H1 (cell line): ENCODE results near the gene MOCS1. TPM values are rescaled to one million over a fixed set of nuclear protein-coding genes. Genes with fewer than 3 reads are reported as not detected.

Source experiments
- CTCF ChIA-PET: fragments of 300-600 bp; sonication (Branson Sonifier 250); formaldehyde crosslinking; loops from one replicate; lab custom pipeline; 2021; ENCODE audit not compliant: partially characterized antibody; lab: Charles Lee
- POLR2A ChIA-PET: fragments of 300-600 bp; sonication (Branson Sonifier 250); formaldehyde crosslinking; loops from one replicate; lab custom pipeline; 2021; ENCODE audit warnings: inconsistent platforms; ENCODE audit not compliant: partially characterized antibody; lab: Charles Lee
- DNase-seq, 2 experiments: peaks; one replicate each; pipeline versions ENCODE4 v3.0.0 to v3.0.0-alpha.2; 2010 to 2022; ENCODE audit warnings: low spot score in 2 of 2, low read depth in 1 of 2, mixed read lengths in 1 of 2
- FAIRE-seq: peaks from 2 replicates; lab custom pipeline; 2011; peaks lifted over from hg19 to GRCh38; lab: Jason Lieb, UNC
- H2AFZ ChIP-seq: 2 replicates; pipeline ENCODE4 v1.8.1; 2012; ENCODE audit warnings: low read length, inconsistent platforms
- H2AK5ac ChIP-seq: 2 replicates; pipeline ENCODE4 v1.6.1; 2013; ENCODE audit warnings: low read depth, low read length
- H2BK120ac ChIP-seq: replicated peaks from 2 replicates; pipeline ENCODE3; 2013; ENCODE audit warnings: low read depth, low read length, inconsistent platforms
- H2BK12ac ChIP-seq: 2 replicates; pipeline ENCODE4 v1.6.1; 2013; ENCODE audit warnings: low read depth, low read length
- H2BK15ac ChIP-seq: 2 replicates; pipeline ENCODE4 v1.6.1; 2013; ENCODE audit warnings: low read length
- H2BK20ac ChIP-seq: 2 replicates; pipeline ENCODE4 v1.6.1; 2013; ENCODE audit warnings: low read length
- H2BK5ac ChIP-seq: 2 replicates; pipeline ENCODE4 v1.6.1; 2013; ENCODE audit warnings: low read depth, low read length
- H3K14ac ChIP-seq: 2 replicates; pipeline ENCODE4 v1.6.1; 2013; ENCODE audit warnings: inconsistent platforms; ENCODE audit not compliant: insufficient read length
- H3K18ac ChIP-seq: 2 replicates; pipeline ENCODE4 v1.6.1; 2013; ENCODE audit warnings: low read length; ENCODE audit errors: extremely low read depth
- H3K23ac ChIP-seq: 2 replicates; pipeline ENCODE4 v1.6.1; 2013; ENCODE audit warnings: inconsistent platforms; ENCODE audit not compliant: insufficient read length
- H3K23me2 ChIP-seq: 2 replicates; pipeline ENCODE4 v1.6.1; 2013; ENCODE audit warnings: low read depth, low read length
- H3K27ac ChIP-seq: 2 replicates; pipeline ENCODE4 v1.6.1; 2011; ENCODE audit warnings: low read depth, low read length, inconsistent platforms
- H3K27me3 ChIP-seq, 4 experiments: replicated peaks in 1 of 4; 1 replicate in 1 of 4; 2 replicates in 3 of 4; pipeline versions ENCODE4 v1.6.1 to v1.8.1; 2011 to 2013; ENCODE audit warnings: low read length in 3 of 4, mild to moderate bottlenecking in 3 of 4, inconsistent platforms in 2 of 4, mixed read lengths in 2 of 4, moderate library complexity in 1 of 4; ENCODE audit not compliant: control insufficient read depth in 3 of 4, insufficient read depth in 3 of 4; ENCODE audit errors: extremely low read depth in 1 of 4
- H3K36me3 ChIP-seq, 4 experiments: 2 replicates each; pipeline versions ENCODE4 v1.6.1 to v1.8.1; 2011 to 2013; ENCODE audit warnings: mild to moderate bottlenecking in 4 of 4, low read length in 3 of 4, moderate library complexity in 2 of 4, control low read depth in 1 of 4, inconsistent platforms in 1 of 4; ENCODE audit not compliant: insufficient read depth in 4 of 4, control insufficient read depth in 2 of 4
- H3K4ac ChIP-seq: replicated peaks from 2 replicates; pipeline ENCODE3; 2013; ENCODE audit warnings: low read length, low read depth, mixed read lengths, inconsistent platforms; ENCODE audit not compliant: insufficient read length
- H3K4me1 ChIP-seq, 4 experiments: replicated peaks in 1 of 4; 1 replicate in 1 of 4; 2 replicates in 3 of 4; pipeline versions ENCODE4 v1.6.1 to v1.8.1; 2011 to 2013; ENCODE audit warnings: low read length in 3 of 4, inconsistent platforms in 2 of 4, mixed read lengths in 1 of 4; ENCODE audit not compliant: insufficient read depth in 4 of 4, control insufficient read depth in 3 of 4
- H3K4me2 ChIP-seq, 2 experiments: 2 replicates each; pipeline versions ENCODE4 v1.6.1 to v1.8.1; 2011 to 2013; ENCODE audit warnings: low read depth in 2 of 2, low read length in 2 of 2, control low read depth in 1 of 2, inconsistent platforms in 1 of 2, mild to moderate bottlenecking in 1 of 2; ENCODE audit not compliant: insufficient read depth in 1 of 2
- H3K4me3 ChIP-seq, 4 experiments: fragments of 200-600, 300-600 bp in 1 of 4; sonication (generic), shearing (Covaris generic), sonication (Bioruptor Twin) in 1 of 4; 2 replicates each; pipeline versions ENCODE4 v1.5.1 to v1.8.1; 2011 to 2016; ENCODE audit warnings: low read length in 4 of 4, low read depth in 3 of 4, control low read depth in 2 of 4, inconsistent platforms in 2 of 4, mild to moderate bottlenecking in 2 of 4, mixed read lengths in 1 of 4, moderate library complexity in 1 of 4; ENCODE audit not compliant: insufficient read depth in 2 of 4; ENCODE audit errors: extremely low read depth in 1 of 4
- H3K56ac ChIP-seq: replicated peaks from 2 replicates; pipeline ENCODE3; 2013; ENCODE audit warnings: low read depth, mild to moderate bottlenecking, mixed read lengths, low read length, inconsistent platforms; ENCODE audit not compliant: insufficient read length
- H3K79me1 ChIP-seq: 2 replicates; pipeline ENCODE4 v1.6.1; 2013; ENCODE audit warnings: low read depth, low read length, control low read depth
- H3K79me2 ChIP-seq, 2 experiments: 2 replicates each; pipeline versions ENCODE4 v1.6.1 to v1.8.1; 2012 to 2013; ENCODE audit warnings: low read length in 2 of 2, mild to moderate bottlenecking in 2 of 2, inconsistent platforms in 1 of 2; ENCODE audit not compliant: insufficient read depth in 2 of 2, control insufficient read depth in 1 of 2
- H3K9ac ChIP-seq, 4 experiments: replicated peaks in 1 of 4; 1 replicate in 1 of 4; 2 replicates in 3 of 4; pipeline versions ENCODE4 v1.6.1 to v1.8.1; 2011 to 2013; ENCODE audit warnings: low read depth in 3 of 4, low read length in 3 of 4, control low read depth in 2 of 4, mild to moderate bottlenecking in 2 of 4, moderate library complexity in 2 of 4, inconsistent platforms in 1 of 4; ENCODE audit errors: extremely low read depth in 1 of 4
- H3K9me3 ChIP-seq, 2 experiments: 2 replicates each; pipeline versions ENCODE4 v1.6.1 to v1.8.1; 2012 to 2013; ENCODE audit warnings: mild to moderate bottlenecking in 2 of 2, moderate library complexity in 2 of 2, control low read depth in 1 of 2, inconsistent platforms in 1 of 2, low read depth in 1 of 2, low read length in 1 of 2, mixed read lengths in 1 of 2; ENCODE audit not compliant: insufficient read depth in 2 of 2
- H4K20me1 ChIP-seq, 2 experiments: replicated peaks in 1 of 2; 2 replicates each; pipeline versions ENCODE3 to v1.8.1; 2011 to 2013; ENCODE audit warnings: inconsistent platforms in 2 of 2, low read length in 2 of 2, mild to moderate bottlenecking in 1 of 2; ENCODE audit not compliant: insufficient read depth in 2 of 2, control insufficient read depth in 1 of 2
- H4K5ac ChIP-seq: 2 replicates; pipeline ENCODE4 v1.6.1; 2013; ENCODE audit warnings: low read length, low read depth, mixed read lengths, inconsistent platforms; ENCODE audit not compliant: insufficient read length
- H4K8ac ChIP-seq: 2 replicates; pipeline ENCODE4 v1.8.0; 2013; ENCODE audit warnings: mild to moderate bottlenecking, moderate library complexity, low read length, inconsistent platforms; ENCODE audit not compliant: insufficient read depth; ENCODE audit errors: extremely low read depth
- H4K91ac ChIP-seq: replicated peaks from 2 replicates; pipeline ENCODE3; 2013; ENCODE audit warnings: low read length, mixed read lengths, inconsistent platforms; ENCODE audit not compliant: insufficient read length
- JUND ChIP-seq: IDR thresholded peaks from 2 replicates; pipeline ENCODE4 v1.6.1; 2011; ENCODE audit warnings: mild to moderate bottlenecking, improper control_type of control experiment, low read length
- RFX5 ChIP-seq: IDR thresholded peaks from 2 replicates; pipeline ENCODE4 v1.6.1; 2011; ENCODE audit warnings: low read depth, low read length, improper control_type of control experiment, borderline replicate concordance
- WGBS, 2 experiments: shearing (Covaris generic) in 1 of 2; methylation state at CpG; one replicate each; pipeline versions ENCODE4 v1.1.6 to v1.1.7; 2013 to 2015; ENCODE audit warnings: low lambda C conversion rate in 2 of 2, mixed read lengths in 2 of 2, inconsistent platforms in 1 of 2, low coverage in 1 of 2, missing lambda C conversion rate in 1 of 2; ENCODE audit not compliant: insufficient replicate concordance in 2 of 2, insufficient coverage in 1 of 2, insufficient read length in 1 of 2; ENCODE audit errors: extremely low coverage in 1 of 2, missing lambda C conversion rate in 1 of 2; 5-methylcytosine and 5-hydroxymethylcytosine counted together
- polyA plus RNA-seq, 7 experiments: library from polyadenylated mRNA; depleted of rRNA in 3 of 7; stranded (reverse) in 5 of 7; unstranded in 2 of 7; fragments of >200 nt in 5 of 7; fragments of 200-250 nt in 2 of 7; gene quantifications; 1 replicate in 5 of 7; 2 replicates in 1 of 7; 4 replicates in 1 of 7; pipeline versions ENCODE4 v1.2.1 to v1.2.3, GENCODE V29; 2011 to 2013; ENCODE audit warnings: missing spikeins in 2 of 7, mixed read lengths in 2 of 7
- total RNA-seq: library from RNA; stranded (reverse); fragmentation: NEBNext Ultra II Directional; extraction: Animal tissue kit (Norgen Biotek cat#: 25700); gene quantifications from 2 replicates; pipeline ENCODE4 v1.2.1, GENCODE V29; 2021

MOCS1 gene
- total and polyA plus RNA-seq, 2 of the 8 experiments (the other 6 are each of a cell fraction or from before 2014, with no cell fraction given) = 13.4 to 19.7 TPM

GRCh38 chr6:39891353-39891752 lies 42.9 kb downstream of the MOCS1 start:
- TF ChIP-seq JUND (no peak), RFX5 (no peak)
- TF ChIP-seq, all 59 proteins: peak for 0
- Histone ChIP-seq H4K91ac (no peak overlapping the region), H3K56ac (no peak overlapping the region), H3K4me3 (no peak overlapping the region), H3K18ac (no peak overlapping the region), H2BK20ac (no peak overlapping the region), H3K36me3 (no peaks in the 10 kb centered on the region), H2BK15ac (no peak overlapping the region), H3K14ac (no peak overlapping the region), H3K27ac (no peak overlapping the region), H4K8ac (no peak overlapping the region), H3K4me2 (no peak overlapping the region), H3K79me1 (no peaks in the 10 kb centered on the region), H3K27me3 (no peaks in the 10 kb centered on the region), H3K4ac (no peak overlapping the region), H2AFZ (no peak overlapping the region), H2BK120ac (no peak overlapping the region), H3K23me2 (no peaks in the 10 kb centered on the region), H4K5ac (no peak overlapping the region), H3K9me3 (no peaks in the 10 kb centered on the region), H4K20me1 (no peaks in the 10 kb centered on the region), H3K79me2 (no peaks in the 10 kb centered on the region), H2BK5ac (no peak overlapping the region), H2BK12ac (no peak overlapping the region), H2AK5ac (no peak overlapping the region), H3K4me1 (no peaks in the 10 kb centered on the region), H3K23ac (no peak overlapping the region), H3K9ac (no peak overlapping the region)
- WGBS, 2 experiments = 100% methylated on average over 6 of the region's 6 CpGs; no CpG with 5 or more reads in 1 of the 2 experiments
- ChIA-PET CTCF (interaction anchor here (0.5 to 12.0 kb wide), 16 partner anchors 14 to 543 kb away, joined by 3 to 135 read pairs (median 4); no protein-coding TSS in a partner anchor), POLR2A (no interaction called here)
- DNase-seq (no peak), FAIRE-seq (no peak)
